Mucosa of stomach (tissue), 1 donor: ENCODE measurements around the gene CYB5A.
A peak's percentile ranks its signal among the peaks of the same experiment; 100 is the strongest.

Source experiments
- H3K27me3 ChIP-seq: one replicate; pipeline ENCODE4 v1.7.0; 2013; ENCODE audit warnings: mild to moderate bottlenecking, low read length; ENCODE audit not compliant: control insufficient read depth, insufficient read depth
- H3K36me3 ChIP-seq: one replicate; pipeline ENCODE4 v1.7.0; 2013; ENCODE audit warnings: low read length; ENCODE audit not compliant: control insufficient read depth, insufficient read depth
- H3K4me1 ChIP-seq: one replicate; pipeline ENCODE4 v1.7.0; 2013; ENCODE audit warnings: mild to moderate bottlenecking, low read length; ENCODE audit not compliant: control insufficient read depth, insufficient read depth
- H3K4me3 ChIP-seq: one replicate; pipeline ENCODE4 v1.7.0; 2013; ENCODE audit warnings: low read length
- H3K9ac ChIP-seq: one replicate; pipeline ENCODE4 v1.7.0; 2013; ENCODE audit warnings: mild to moderate bottlenecking, low read length, moderate library complexity
- H3K9me3 ChIP-seq: one replicate; pipeline ENCODE4 v1.7.0; 2013; ENCODE audit warnings: mild to moderate bottlenecking, low read length, moderate library complexity; ENCODE audit not compliant: control insufficient read depth
- donor health status: Pancreatic carcinoma.

Gene CYB5A

GRCh38 chr18:74282755-74283554 is 8.8 kb downstream of the CYB5A start:
- Histone ChIP-seq H3K9me3 (no peaks in the 10 kb centered on the region), H3K4me3 (no peak overlapping the region), H3K27me3 (no peaks in the 10 kb centered on the region), H3K36me3 (no peaks in the 10 kb centered on the region), H3K9ac (peak overlapping the region; percentile 8), H3K4me1 (peaks cover 37% of the 10 kb centered on the region)

- Histone ChIP-seq H3K4me3 (no peak overlapping the region), H3K9ac (peak overlapping the region; percentile 8), H3K4me1 (peaks cover 37% of the 10 kb centered on the region), H3K27me3 (no peaks in the 10 kb centered on the region), H3K9me3 (no peaks in the 10 kb centered on the region), H3K36me3 (no peaks in the 10 kb centered on the region)
Measured at GRCh38 chr18:74281980-74282754, 9.6 kb downstream of the CYB5A start.

GRCh38 chr18:74281011-74281979 is 10.5 kb downstream of the CYB5A start:
- H3K36me3 ChIP-seq = no peaks in the 10 kb centered on the region
- H3K4me1 ChIP-seq = peaks cover 37% of the 10 kb centered on the region
- no peak overlapping the region for H3K9ac ChIP-seq
- no peaks in the 10 kb centered on the region for H3K9me3 ChIP-seq
- H3K4me3 ChIP-seq = no peak overlapping the region
- H3K27me3 ChIP-seq = no peaks in the 10 kb centered on the region

- H3K9me3 ChIP-seq = no peaks in the 10 kb centered on the region
Measured at GRCh38 chr18:74278983-74279382, 12.8 kb downstream of the CYB5A start.

GRCh38 chr18:74278058-74278457 is 13.7 kb downstream of the CYB5A start:
- H3K27me3 ChIP-seq = no peaks in the 10 kb centered on the region
- no peaks in the 10 kb centered on the region for H3K36me3 ChIP-seq
- H3K9me3 ChIP-seq = no peaks in the 10 kb centered on the region
- no peak overlapping the region for H3K9ac ChIP-seq
- peaks cover 17% of the 10 kb centered on the region for H3K4me1 ChIP-seq
- H3K4me3 ChIP-seq = no peak overlapping the region

More at GRCh38 chr18:74278983-74279382, 12.8 kb downstream of the CYB5A start:
- Histone ChIP-seq H3K9ac (no peak overlapping the region), H3K27me3 (no peaks in the 10 kb centered on the region), H3K4me3 (no peak overlapping the region), H3K36me3 (no peaks in the 10 kb centered on the region), H3K4me1 (peaks cover 26% of the 10 kb centered on the region)

GRCh38 chr18:74277296-74277695 is 14.5 kb downstream of the CYB5A start:
- H3K36me3 ChIP-seq = no peaks in the 10 kb centered on the region
- no peak overlapping the region for H3K9ac ChIP-seq
- peaks cover 9% of the 10 kb centered on the region for H3K4me1 ChIP-seq
- H3K9me3 ChIP-seq = no peaks in the 10 kb centered on the region
- H3K27me3 ChIP-seq = no peaks in the 10 kb centered on the region
- no peak overlapping the region for H3K4me3 ChIP-seq

GRCh38 chr18:74276609-74277008 is 15.2 kb downstream of the CYB5A start:
- H3K9ac ChIP-seq = no peak overlapping the region
- no peaks in the 10 kb centered on the region for H3K9me3 ChIP-seq
- H3K4me1 ChIP-seq = peaks cover 2% of the 10 kb centered on the region
- H3K4me3 ChIP-seq = no peak overlapping the region
- H3K27me3 ChIP-seq = no peaks in the 10 kb centered on the region
- H3K36me3 ChIP-seq = no peaks in the 10 kb centered on the region

- no peak overlapping the region for H3K9ac ChIP-seq
- H3K36me3 ChIP-seq = no peaks in the 10 kb centered on the region
- no peaks in the 10 kb centered on the region for H3K9me3 ChIP-seq
- no peaks in the 10 kb centered on the region for H3K4me1 ChIP-seq
- no peaks in the 10 kb centered on the region for H3K27me3 ChIP-seq
- no peak overlapping the region for H3K4me3 ChIP-seq
Measured at GRCh38 chr18:74275736-74276135, 16.0 kb downstream of the CYB5A start.

- H3K27me3 ChIP-seq = no peaks in the 10 kb centered on the region
- H3K4me3 ChIP-seq = no peak overlapping the region
- H3K9ac ChIP-seq = no peak overlapping the region
- H3K36me3 ChIP-seq = no peaks in the 10 kb centered on the region
- H3K4me1 ChIP-seq = no peaks in the 10 kb centered on the region
- H3K9me3 ChIP-seq = no peaks in the 10 kb centered on the region
Measured at GRCh38 chr18:74274700-74275099, 17.1 kb downstream of the CYB5A start.

GRCh38 chr18:74273394-74273793 is 18.4 kb downstream of the CYB5A start:
- Histone ChIP-seq H3K4me3 (no peak overlapping the region), H3K9me3 (no peaks in the 10 kb centered on the region), H3K4me1 (no peaks in the 10 kb centered on the region), H3K36me3 (no peaks in the 10 kb centered on the region), H3K9ac (no peak overlapping the region), H3K27me3 (no peaks in the 10 kb centered on the region)

GRCh38 chr18:74271635-74272034 is 20.1 kb downstream of the CYB5A start:
- H3K27me3 ChIP-seq = no peaks in the 10 kb centered on the region
- no peaks in the 10 kb centered on the region for H3K4me1 ChIP-seq
- no peaks in the 10 kb centered on the region for H3K9me3 ChIP-seq
- H3K36me3 ChIP-seq = no peaks in the 10 kb centered on the region
- no peak overlapping the region for H3K9ac ChIP-seq
- no peak overlapping the region for H3K4me3 ChIP-seq
